ENCODE data around the gene VEPH1.
A peak's percentile ranks its signal among the peaks of the same experiment; 100 is the strongest.

VEPH1 gene

DNA sequence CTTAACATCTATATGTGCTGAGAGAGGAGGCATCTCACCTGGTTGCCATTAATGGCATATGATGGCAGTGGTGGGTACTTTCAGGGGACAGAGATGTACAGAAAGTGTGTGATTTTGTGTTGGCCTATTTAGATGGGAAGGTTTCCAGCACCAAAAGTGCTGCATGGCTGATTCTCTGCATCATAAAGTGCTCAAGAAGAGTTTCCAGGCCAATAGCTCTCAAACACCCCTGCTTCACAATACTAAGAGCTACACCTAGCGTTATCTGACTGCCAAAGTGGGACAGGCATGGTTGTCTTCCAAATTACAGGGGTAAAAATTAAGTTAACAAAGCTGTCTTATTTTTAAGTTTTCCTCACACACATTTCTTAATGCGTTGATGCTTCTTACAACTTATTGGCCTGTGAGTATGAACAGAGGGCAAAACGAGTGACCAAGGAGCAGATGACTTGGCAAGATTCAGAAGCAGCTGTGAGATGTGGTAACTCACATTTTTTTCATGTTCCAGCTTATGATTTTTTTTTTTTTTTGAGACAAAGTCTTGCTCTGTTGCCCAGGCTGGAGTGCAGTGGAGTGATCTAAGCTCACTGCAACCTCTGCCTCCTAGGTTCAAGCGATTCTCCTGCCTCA is 41.4 kb upstream of the VEPH1 start:
- Histone ChIP-seq H3K4me3 (replicated peaks; ENCODE audit: insufficient read depth, low read length) (no peak overlapping the region), H3K27me3 (ENCODE audit: insufficient read depth, poor library complexity, severe bottlenecking) (peaks cover 6% of the 10 kb centered on the region), H3K27ac (replicated peaks) (no peak overlapping the region)
- TF ChIP-seq, protein P1, sequence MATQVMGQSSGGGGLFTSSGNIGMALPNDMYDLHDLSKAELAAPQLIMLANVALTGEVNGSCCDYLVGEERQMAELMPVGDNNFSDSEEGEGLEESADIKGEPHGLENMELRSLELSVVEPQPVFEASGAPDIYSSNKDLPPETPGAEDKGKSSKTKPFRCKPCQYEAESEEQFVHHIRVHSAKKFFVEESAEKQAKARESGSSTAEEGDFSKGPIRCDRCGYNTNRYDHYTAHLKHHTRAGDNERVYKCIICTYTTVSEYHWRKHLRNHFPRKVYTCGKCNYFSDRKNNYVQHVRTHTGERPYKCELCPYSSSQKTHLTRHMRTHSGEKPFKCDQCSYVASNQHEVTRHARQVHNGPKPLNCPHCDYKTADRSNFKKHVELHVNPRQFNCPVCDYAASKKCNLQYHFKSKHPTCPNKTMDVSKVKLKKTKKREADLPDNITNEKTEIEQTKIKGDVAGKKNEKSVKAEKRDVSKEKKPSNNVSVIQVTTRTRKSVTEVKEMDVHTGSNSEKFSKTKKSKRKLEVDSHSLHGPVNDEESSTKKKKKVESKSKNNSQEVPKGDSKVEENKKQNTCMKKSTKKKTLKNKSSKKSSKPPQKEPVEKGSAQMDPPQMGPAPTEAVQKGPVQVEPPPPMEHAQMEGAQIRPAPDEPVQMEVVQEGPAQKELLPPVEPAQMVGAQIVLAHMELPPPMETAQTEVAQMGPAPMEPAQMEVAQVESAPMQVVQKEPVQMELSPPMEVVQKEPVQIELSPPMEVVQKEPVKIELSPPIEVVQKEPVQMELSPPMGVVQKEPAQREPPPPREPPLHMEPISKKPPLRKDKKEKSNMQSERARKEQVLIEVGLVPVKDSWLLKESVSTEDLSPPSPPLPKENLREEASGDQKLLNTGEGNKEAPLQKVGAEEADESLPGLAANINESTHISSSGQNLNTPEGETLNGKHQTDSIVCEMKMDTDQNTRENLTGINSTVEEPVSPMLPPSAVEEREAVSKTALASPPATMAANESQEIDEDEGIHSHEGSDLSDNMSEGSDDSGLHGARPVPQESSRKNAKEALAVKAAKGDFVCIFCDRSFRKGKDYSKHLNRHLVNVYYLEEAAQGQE (IDR thresholded peaks at IDR 0.05; ENCODE audit: insufficient replicate concordance, low read depth) = no peak
- TF ChIP-seq GABPA (IDR thresholded peaks at IDR 0.05; ENCODE audit: low read depth) (no peak), SPI1 (IDR thresholded peaks at IDR 0.05; ENCODE audit: borderline replicate concordance, low read depth) (no peak), POLR2AphosphoS5 (IDR thresholded peaks at IDR 0.05; ENCODE audit: low read depth) (no peak)
- TF ChIP-seq, protein P2, sequence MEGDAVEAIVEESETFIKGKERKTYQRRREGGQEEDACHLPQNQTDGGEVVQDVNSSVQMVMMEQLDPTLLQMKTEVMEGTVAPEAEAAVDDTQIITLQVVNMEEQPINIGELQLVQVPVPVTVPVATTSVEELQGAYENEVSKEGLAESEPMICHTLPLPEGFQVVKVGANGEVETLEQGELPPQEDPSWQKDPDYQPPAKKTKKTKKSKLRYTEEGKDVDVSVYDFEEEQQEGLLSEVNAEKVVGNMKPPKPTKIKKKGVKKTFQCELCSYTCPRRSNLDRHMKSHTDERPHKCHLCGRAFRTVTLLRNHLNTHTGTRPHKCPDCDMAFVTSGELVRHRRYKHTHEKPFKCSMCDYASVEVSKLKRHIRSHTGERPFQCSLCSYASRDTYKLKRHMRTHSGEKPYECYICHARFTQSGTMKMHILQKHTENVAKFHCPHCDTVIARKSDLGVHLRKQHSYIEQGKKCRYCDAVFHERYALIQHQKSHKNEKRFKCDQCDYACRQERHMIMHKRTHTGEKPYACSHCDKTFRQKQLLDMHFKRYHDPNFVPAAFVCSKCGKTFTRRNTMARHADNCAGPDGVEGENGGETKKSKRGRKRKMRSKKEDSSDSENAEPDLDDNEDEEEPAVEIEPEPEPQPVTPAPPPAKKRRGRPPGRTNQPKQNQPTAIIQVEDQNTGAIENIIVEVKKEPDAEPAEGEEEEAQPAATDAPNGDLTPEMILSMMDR (IDR thresholded peaks at IDR 0.05; ENCODE audit: insufficient read depth, low read length) = no peak
- no peak for DNase-seq (ENCODE audit: low read depth in 1 of 2, low spot score in 1 of 2)

DNA sequence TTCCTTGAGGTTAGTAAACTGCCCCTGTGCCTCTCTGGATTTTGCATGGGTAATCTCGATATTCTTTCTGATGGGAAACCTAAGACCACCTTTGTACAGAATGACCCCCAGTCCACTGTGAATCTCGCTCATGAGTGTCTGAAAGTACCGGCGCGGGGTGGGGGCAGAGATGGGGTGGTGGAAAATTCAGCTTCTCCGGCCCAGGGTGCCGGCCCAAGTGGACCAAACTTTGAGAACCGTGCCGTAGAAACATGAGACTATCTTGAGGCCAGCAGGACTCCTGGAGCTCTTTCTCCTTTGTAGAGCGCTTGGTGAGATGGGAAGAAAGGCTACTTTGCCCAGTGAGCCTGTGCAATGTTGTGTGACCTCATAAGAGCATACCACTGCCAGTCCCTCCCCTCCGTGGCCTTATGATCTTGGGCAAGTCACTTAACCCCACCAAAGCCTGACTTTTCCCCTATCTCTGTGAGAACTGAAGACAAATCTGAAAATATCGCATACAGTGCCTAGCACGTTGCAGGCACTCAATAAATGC is 40.4 kb upstream of the VEPH1 start:
- DNase-seq (ENCODE audit: low read depth in 1 of 2, low spot score in 1 of 2) = no peak
- Histone ChIP-seq H3K27ac (replicated peaks) (no peak overlapping the region), H3K4me3 (replicated peaks; ENCODE audit: insufficient read depth, low read length) (no peak overlapping the region), H3K27me3 (ENCODE audit: insufficient read depth, poor library complexity, severe bottlenecking) (peaks cover 6% of the 10 kb centered on the region)
- TF ChIP-seq POLR2AphosphoS5 (IDR thresholded peaks at IDR 0.05; ENCODE audit: low read depth) = no peak
- TF ChIP-seq, protein P1 (IDR thresholded peaks at IDR 0.05; ENCODE audit: insufficient replicate concordance, low read depth) = no peak
- no peak for TF ChIP-seq SPI1 (IDR thresholded peaks at IDR 0.05; ENCODE audit: borderline replicate concordance, low read depth)
- TF ChIP-seq, protein P2 (IDR thresholded peaks at IDR 0.05; ENCODE audit: insufficient read depth, low read length) = no peak
- TF ChIP-seq GABPA (IDR thresholded peaks at IDR 0.05; ENCODE audit: low read depth) = no peak

DNA sequence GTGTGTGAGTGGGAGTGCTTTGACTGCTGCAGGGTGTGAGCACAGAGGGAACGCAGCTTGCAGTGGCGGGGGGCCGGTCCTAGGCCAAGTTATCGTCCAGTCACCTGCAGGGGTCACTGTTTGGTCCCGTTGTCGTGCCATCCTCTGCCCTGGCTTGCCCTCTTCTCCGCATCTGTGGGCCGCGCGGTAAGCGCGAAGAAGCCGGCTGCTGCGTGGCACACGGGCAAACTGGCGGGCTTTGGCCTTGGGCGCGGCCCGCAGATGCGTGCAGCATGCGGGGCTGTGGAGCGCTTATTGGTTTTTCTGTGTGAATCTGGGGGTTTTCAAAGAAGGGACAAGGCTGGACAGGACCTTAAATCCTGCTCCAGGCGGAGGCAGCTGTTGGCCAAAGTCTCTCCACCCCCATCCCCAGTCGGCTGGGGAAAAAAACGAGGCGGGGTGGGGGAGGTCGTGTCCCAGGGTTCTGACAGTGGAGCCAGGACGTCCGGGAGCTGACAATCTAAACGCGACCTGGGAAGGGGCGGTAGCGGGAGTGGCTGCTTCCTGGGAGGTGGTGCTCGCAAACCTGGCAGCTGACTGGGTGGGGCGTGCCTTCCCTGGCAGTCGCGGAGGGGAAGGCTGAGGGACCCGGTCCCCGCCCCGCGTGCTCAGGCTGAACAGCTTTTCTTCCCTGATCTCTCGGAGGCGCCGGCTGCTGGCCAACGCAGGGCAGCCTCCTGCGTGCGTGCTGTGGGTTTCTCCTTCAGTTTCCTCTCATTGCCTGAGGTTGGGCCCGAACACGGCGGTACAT is 39.7 kb upstream of the VEPH1 start:
- TF ChIP-seq, protein P1 (IDR thresholded peaks at IDR 0.05; ENCODE audit: insufficient replicate concordance, low read depth) = no peak
- TF ChIP-seq, protein P2 (IDR thresholded peaks at IDR 0.05; ENCODE audit: insufficient read depth, low read length) = no peak
- TF ChIP-seq POLR2AphosphoS5 (IDR thresholded peaks at IDR 0.05; ENCODE audit: low read depth) (no peak), GABPA (IDR thresholded peaks at IDR 0.05; ENCODE audit: low read depth) (no peak), SPI1 (IDR thresholded peaks at IDR 0.05; ENCODE audit: borderline replicate concordance, low read depth) (no peak)
- Histone ChIP-seq H3K27ac (replicated peaks) (no peak overlapping the region), H3K27me3 (ENCODE audit: insufficient read depth, poor library complexity, severe bottlenecking) (peaks cover 6% of the 10 kb centered on the region), H3K4me3 (replicated peaks; ENCODE audit: insufficient read depth, low read length) (no peak overlapping the region)
- peak in 1 of 2 experiments; percentile 33 for DNase-seq (ENCODE audit: low read depth in 1 of 2, low spot score in 1 of 2)
